T-helper 17 cell (primary cell): ENCODE results near the gene ZNF526. TPM values are rescaled to one million over a fixed set of nuclear protein-coding genes. Genes with fewer than 3 reads are reported as not detected.
"Not testable (repeated sequence)": the region's sequence is repeated elsewhere in the genome, so short reads cannot be mapped to it uniquely, and the experiment has no call there.

Experiments
- ATAC-seq: fragments of 150-1000 bp; cut with Tn5 transposase; 2 replicates; pipeline ENCODE4 v1.10.0; 2021; ENCODE audit warnings: mild to moderate bottlenecking, moderate library complexity
- DNase-seq, 3 donors: peaks; one replicate each; pipeline versions ENCODE4 v3.0.0 to v3.0.0-alpha.2; 2020 to 2021
- H3K9me3 ChIP-seq: one replicate; pipeline ENCODE4 v1.7.0; 2013; ENCODE audit warnings: low read length, mild to moderate bottlenecking; ENCODE audit not compliant: control insufficient read depth, poor library complexity, severe bottlenecking
- H3K27ac Mint-ChIP-seq: one replicate; pipeline ENCODE4 v1.8.0; 2022; ENCODE audit warnings: mild to moderate bottlenecking, moderate library complexity, mixed read lengths
- H3K27me3 Mint-ChIP-seq: one replicate; pipeline ENCODE4 v1.8.0; 2022; ENCODE audit warnings: mixed read lengths
- H3K36me3 Mint-ChIP-seq: one replicate; pipeline ENCODE4 v1.8.0; 2022; ENCODE audit warnings: low read depth, mixed read lengths
- H3K4me1 Mint-ChIP-seq: one replicate; pipeline ENCODE4 v1.8.0; 2022; ENCODE audit warnings: mild to moderate bottlenecking, mixed read lengths
- H3K4me3 Mint-ChIP-seq: one replicate; pipeline ENCODE4 v1.8.0; 2022; ENCODE audit warnings: mild to moderate bottlenecking, moderate library complexity, mixed read lengths
- total RNA-seq, 4 donors: library from RNA in 2 of 4; stranded (reverse) in 2 of 4; gene quantifications; one replicate each; pipeline ENCODE4 v1.2.3 and lab custom pipeline; 2022 to 2026

The ZNF526 gene
- total RNA-seq, 2 donors from 2014 or later, result 6.7 to 7.5 TPM

- Mint-ChIP-seq H3K4me1 (peaks cover 20% of the 10 kb centered on the region), H3K27ac (peak overlapping the region; percentile 61), H3K4me3 (peak overlapping the region; percentile 86), H3K36me3 (no peaks in the 10 kb centered on the region), H3K27me3 (no peaks in the 10 kb centered on the region)
- ATAC-seq (no peak), DNase-seq (no peak)
- no peaks in the 10 kb centered on the region for H3K9me3 ChIP-seq
These were observed 35.9 kb downstream of the ZNF526 start for GRCh38 chr19:42255766-42256745.

GRCh38 chr19:42257842-42258241 lies 37.7 kb downstream of the ZNF526 start:
- not testable (repeated sequence) for H3K27me3 Mint-ChIP-seq, H3K27ac Mint-ChIP-seq, H3K36me3 Mint-ChIP-seq, H3K4me3 Mint-ChIP-seq, ATAC-seq, H3K9me3 ChIP-seq, DNase-seq
- H3K4me1 Mint-ChIP-seq, result peaks cover 11% of the 10 kb centered on the region

GRCh38 chr19:42261763-42262162 lies 41.7 kb downstream of the ZNF526 start:
- Mint-ChIP-seq H3K4me3 (no peak overlapping the region), H3K36me3 (peaks cover 2% of the 10 kb centered on the region), H3K4me1 (peaks cover under 1% of the 10 kb centered on the region), H3K27ac (no peak overlapping the region), H3K27me3 (no peaks in the 10 kb centered on the region)
- no peaks in the 10 kb centered on the region for H3K9me3 ChIP-seq
- ATAC-seq (no peak), DNase-seq (no peak)

GRCh38 chr19:42266105-42266504 lies 46.0 kb downstream of the ZNF526 start:
- not testable (repeated sequence) for DNase-seq, H3K36me3 Mint-ChIP-seq, H3K9me3 ChIP-seq, ATAC-seq, H3K4me3 Mint-ChIP-seq, H3K27ac Mint-ChIP-seq, H3K27me3 Mint-ChIP-seq
- H3K4me1 Mint-ChIP-seq, result peaks cover 22% of the 10 kb centered on the region

GRCh38 chr19:42266928-42267603 lies 47.0 kb downstream of the ZNF526 start:
- H3K4me3 Mint-ChIP-seq, H3K27ac Mint-ChIP-seq, ATAC-seq, DNase-seq, H3K27me3 Mint-ChIP-seq, H3K9me3 ChIP-seq, H3K36me3 Mint-ChIP-seq: not testable (repeated sequence)
- peaks cover 27% of the 10 kb centered on the region for H3K4me1 Mint-ChIP-seq

GRCh38 chr19:42267644-42268141 lies 47.6 kb downstream of the ZNF526 start:
- H3K27me3 Mint-ChIP-seq, result no peaks in the 10 kb centered on the region
- no peak for DNase-seq
- no peak overlapping the region for H3K4me3 Mint-ChIP-seq
- H3K36me3 Mint-ChIP-seq, result peaks cover 4% of the 10 kb centered on the region
- no peaks in the 10 kb centered on the region for H3K9me3 ChIP-seq
- H3K4me1 Mint-ChIP-seq, result peaks cover 27% of the 10 kb centered on the region
- ATAC-seq, result no peak
- H3K27ac Mint-ChIP-seq, result no peak overlapping the region

GRCh38 chr19:42268142-42268703 lies 48.1 kb downstream of the ZNF526 start:
- ATAC-seq, result peak; percentile 69

GRCh38 chr19:42268704-42269477 lies 48.8 kb downstream of the ZNF526 start, which contains the start of gene CIC:
TSS of gene CIC (plus strand) at chr19:42269252. CDS start at chr19:42271784, 2,532 bp downstream.
- Mint-ChIP-seq H3K4me1 (peaks cover 27% of the 10 kb centered on the region), H3K27ac (no peak within 1 kb of the TSS)

More at GRCh38 chr19:42268142-42268703, 48.1 kb downstream of the ZNF526 start:
- DNase-seq, result peak; percentile 95 to 96 (median 95)
- no peaks in the 10 kb centered on the region for H3K27me3 Mint-ChIP-seq
- no peaks in the 10 kb centered on the region for H3K9me3 ChIP-seq
- H3K36me3 Mint-ChIP-seq, result peaks cover 4% of the 10 kb centered on the region
- H3K27ac Mint-ChIP-seq, result no peak overlapping the region
- H3K4me1 Mint-ChIP-seq, result peaks cover 27% of the 10 kb centered on the region
- H3K4me3 Mint-ChIP-seq, result no peak overlapping the region

GRCh38 chr19:42269478-42270345 lies 49.6 kb downstream of the ZNF526 start:
- H3K27ac Mint-ChIP-seq, result no peak overlapping the region
- H3K36me3 Mint-ChIP-seq, result peaks cover 4% of the 10 kb centered on the region
- no peak for ATAC-seq
- H3K4me3 Mint-ChIP-seq, result no peak overlapping the region
- no peak for DNase-seq
- H3K4me1 Mint-ChIP-seq, result peaks cover 31% of the 10 kb centered on the region
- H3K27me3 Mint-ChIP-seq, result no peaks in the 10 kb centered on the region
- H3K9me3 ChIP-seq, result no peaks in the 10 kb centered on the region

More at GRCh38 chr19:42268704-42269477, 48.8 kb downstream of the ZNF526 start, which contains the start of gene CIC:
- no peaks in the 10 kb centered on the region for H3K9me3 ChIP-seq
- Mint-ChIP-seq H3K36me3 (peaks cover 4% of the 10 kb centered on the region), H3K4me3 (no peak within 1 kb of the TSS), H3K27me3 (no peaks in the 10 kb centered on the region)
- DNase-seq (peak; percentile 97 to 99 (median 98)), ATAC-seq (peak; percentile 79)

GRCh38 chr19:42270346-42271044 lies 50.4 kb downstream of the ZNF526 start:
- no peaks in the 10 kb centered on the region for H3K9me3 ChIP-seq
- Mint-ChIP-seq H3K4me3 (no peak overlapping the region), H3K36me3 (peaks cover 4% of the 10 kb centered on the region), H3K27me3 (no peaks in the 10 kb centered on the region), H3K27ac (no peak overlapping the region), H3K4me1 (peaks cover 38% of the 10 kb centered on the region)
- ATAC-seq, result peak; percentile 14
- peak; percentile 52 to 67 (median 58) for DNase-seq

- DNase-seq (no peak), ATAC-seq (no peak)
- peaks cover 4% of the 10 kb centered on the region for H3K36me3 Mint-ChIP-seq
- peaks cover 42% of the 10 kb centered on the region for H3K4me1 Mint-ChIP-seq
- H3K9me3 ChIP-seq, result no peaks in the 10 kb centered on the region
- no peak overlapping the region for H3K27ac Mint-ChIP-seq
- no peak overlapping the region for H3K4me3 Mint-ChIP-seq
- no peaks in the 10 kb centered on the region for H3K27me3 Mint-ChIP-seq
These were observed 50.9 kb downstream of the ZNF526 start for GRCh38 chr19:42271045-42271419.
